Stimulated activated CD4-positive, alpha-beta T cell treated with anti-CD3 and anti-CD28 coated beads, Interleukin-15, amount 100 ng/mL, for 24 hours (primary cell): ENCODE data around the gene DMXL1.
"Not testable (repeated sequence)": the region's sequence is repeated elsewhere in the genome, so short reads cannot be mapped to it uniquely, and the experiment has no call there.

Experiments
- DNase-seq: peaks from one replicate; pipeline ENCODE4 v3.0.0-alpha.2; 2020

Gene DMXL1

DNA sequence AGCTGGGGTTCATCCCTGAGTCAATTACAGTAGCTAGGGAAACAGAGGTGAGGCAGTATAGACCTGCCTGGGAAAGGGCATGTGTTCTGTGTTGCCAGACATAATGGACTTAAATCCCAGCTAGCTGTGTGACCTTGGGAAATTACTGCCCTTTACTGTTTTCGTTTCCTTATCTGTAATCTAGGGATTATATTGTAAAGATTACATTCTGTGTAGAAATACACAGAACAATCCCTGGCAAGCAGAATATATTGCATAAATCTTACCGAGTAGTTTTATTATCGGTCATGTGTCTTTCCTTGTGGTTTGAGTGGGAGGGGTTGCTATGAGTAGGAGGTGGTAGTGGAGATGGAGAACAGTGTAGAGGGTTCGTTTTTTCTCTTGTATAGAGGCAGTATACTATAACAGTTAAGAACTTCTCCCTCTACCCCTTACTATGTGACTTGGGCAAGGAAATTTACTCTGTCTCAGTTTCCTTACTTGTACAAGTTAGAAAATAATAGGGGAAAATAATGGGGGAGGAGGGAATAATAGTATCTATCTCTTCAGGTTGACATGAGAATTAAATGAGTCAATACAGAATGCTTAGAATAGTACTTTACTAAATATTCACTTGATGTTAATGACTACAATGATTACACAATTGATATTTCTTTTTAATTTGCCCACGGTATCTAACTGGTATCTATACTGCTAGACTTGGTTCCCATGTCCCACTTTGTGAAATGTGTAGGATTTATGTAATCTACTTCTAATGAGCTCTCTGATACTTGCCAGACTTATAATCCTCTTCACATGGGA lies 7.1 kb upstream of the DMXL1 start:
- DNase-seq, result peak; percentile 28

DNA sequence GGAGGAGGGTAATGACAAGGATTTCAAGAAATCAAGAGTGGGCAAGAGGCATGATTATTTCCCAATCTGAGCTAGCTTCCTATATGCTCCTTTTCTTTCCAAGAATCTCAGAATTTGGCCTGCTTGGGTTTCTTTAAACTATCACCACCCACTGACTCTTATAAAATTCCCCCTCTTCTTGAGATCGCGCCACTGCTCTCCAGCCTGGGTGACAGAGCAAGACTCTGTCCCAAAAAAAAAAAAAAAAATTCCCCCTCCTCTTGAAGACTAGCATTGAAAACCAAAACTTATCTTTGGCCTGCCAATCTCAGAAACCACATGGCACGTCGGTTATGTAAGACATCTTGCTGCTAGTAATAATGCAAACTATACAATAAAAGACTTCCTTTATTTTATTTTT lies 3.4 kb upstream of the DMXL1 start:
- DNase-seq, result no peak

DNA sequence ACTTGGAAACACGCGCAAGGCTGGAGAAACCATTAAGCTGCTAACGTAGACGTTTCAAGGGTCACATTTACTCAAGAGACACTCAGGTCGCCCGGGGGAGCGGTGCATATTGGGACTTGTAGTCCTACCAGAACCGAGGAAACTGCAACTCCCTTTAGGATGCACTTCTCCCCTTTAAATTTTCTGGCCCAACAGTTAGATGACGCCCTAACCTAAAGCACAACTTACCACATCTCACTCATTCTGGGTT lies 384 bp upstream of the DMXL1 start:
- DNase-seq, result peak; percentile 88

DNA sequence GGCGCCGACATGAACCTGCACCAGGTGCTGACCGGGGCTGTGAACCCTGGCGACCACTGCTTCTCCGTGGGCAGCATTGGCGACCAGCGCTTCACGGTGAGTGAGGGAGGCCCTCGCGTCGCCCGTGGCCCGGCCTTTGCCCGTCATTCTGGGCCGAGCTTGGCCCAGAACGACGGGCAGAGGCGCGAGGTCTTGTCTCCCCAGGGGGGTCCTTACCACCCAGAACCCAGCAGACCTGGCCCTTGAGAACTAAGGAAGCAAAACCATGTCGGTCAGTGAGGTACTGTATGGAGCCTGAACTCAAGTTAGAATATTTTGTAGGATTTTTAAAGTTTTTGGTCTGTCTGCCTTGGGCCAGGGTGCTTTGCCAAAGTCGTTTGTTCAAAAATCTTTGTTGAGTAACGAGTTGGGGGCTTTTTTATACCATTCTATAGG lies 691 bp downstream of the DMXL1 start:
- DNase-seq, result no peak

DNA sequence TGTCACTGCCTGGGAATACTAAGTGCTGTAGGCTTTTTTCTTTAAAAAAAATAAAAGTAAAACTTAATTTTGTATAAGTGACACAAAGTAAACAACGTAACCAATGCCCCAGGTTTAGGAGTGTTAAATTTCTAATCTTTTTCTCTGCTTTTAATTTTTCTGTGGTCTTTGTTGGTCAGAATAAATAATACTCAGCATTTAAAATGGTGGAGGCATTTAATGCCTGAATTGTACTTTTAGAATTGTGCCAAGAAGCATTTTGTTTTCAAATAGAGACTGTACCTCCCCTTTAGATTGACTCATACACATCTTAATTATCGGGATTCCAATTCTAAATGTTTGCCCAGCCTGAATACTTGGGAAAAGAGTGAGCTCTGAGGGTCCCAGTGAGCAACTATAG lies 1.6 kb downstream of the DMXL1 start:
- DNase-seq, result no peak

DNA sequence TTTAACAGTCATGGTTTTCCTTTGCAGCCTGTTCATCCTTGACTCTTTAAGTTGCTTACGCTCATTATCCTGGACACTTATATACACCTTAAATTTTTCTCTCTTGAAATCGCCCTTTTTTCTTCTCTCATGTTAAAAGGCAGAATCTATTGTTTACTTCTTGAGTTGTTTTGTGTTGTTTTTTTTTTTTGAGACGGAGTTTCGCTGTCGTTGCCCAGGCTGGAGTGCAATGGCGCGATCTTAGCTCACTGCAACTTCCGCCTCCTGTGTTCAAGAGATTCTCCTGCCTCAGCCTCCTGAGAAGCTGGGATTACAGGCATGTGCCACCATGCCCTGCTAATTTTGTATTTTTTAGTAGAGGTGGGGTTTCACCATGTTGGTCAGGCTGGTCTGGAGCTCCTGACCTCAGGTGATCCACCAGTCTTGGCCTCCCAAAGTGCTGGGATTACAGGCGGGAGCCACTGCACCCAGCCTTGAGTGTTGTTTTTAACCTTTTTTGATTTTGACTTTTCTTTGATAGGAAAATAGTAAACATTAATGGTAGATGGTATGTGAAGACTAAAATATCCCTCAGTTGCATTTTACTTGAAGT lies 3.0 kb downstream of the DMXL1 start:
- not testable (repeated sequence) for DNase-seq

DNA sequence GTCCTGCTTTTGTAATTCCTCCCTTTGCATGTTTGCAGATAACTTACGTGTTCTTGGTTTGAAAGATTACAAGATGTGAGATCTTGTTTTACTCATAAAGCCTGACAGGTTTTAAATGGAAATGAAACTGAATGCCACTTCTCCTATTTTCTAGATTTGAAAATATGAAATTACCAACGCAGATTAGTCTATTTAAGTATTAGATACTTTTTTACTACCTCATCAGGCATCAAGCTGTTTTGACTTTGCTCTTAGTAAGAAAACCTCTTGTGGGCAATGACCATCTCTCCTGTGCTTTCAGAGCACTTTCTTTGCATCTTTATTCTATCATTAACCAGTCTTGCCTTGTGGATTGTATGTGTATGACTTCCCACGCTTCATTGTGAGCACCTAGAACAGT lies 3.5 kb downstream of the DMXL1 start:
- no peak for DNase-seq

DNA sequence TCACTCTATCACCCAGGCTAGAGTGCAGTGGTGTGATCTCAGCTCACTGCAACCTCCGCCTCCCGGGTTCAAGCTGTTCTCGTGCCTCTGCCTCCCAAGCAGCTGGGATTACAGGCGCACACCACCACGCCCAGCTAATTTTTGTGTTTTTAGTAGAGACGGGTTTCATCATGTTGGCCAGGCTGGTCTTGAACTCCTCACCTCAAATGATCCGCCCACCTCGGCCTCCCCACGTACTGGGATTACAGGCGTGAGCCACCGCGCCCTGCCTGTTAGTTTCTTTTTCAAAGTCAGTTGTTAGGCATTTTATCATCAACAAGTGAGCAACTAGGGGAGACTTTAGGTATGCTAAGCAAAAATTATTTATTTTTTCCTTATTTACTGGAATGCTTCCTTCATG lies 4.4 kb downstream of the DMXL1 start:
- DNase-seq, result peak; percentile 46

DNA sequence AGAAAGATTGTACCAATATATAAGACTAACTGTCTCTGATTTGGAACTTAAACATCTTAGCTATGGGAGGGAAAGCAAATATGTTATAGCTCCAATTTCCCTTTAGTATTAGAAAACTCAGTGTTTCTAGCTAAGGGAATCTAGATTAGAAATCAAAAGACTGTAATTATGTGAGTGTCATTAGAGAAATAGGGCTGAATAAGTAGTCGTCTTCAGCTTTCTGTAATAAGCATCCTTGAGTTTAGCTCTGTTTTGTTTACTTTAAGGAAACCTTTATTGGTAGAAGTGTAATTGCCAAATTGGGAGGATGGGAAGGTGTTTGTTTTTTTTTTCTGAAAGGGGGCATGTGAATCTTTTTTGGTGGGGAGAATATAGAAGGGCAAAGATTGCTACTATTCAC lies 5.2 kb downstream of the DMXL1 start:
- DNase-seq, result no peak

DNA sequence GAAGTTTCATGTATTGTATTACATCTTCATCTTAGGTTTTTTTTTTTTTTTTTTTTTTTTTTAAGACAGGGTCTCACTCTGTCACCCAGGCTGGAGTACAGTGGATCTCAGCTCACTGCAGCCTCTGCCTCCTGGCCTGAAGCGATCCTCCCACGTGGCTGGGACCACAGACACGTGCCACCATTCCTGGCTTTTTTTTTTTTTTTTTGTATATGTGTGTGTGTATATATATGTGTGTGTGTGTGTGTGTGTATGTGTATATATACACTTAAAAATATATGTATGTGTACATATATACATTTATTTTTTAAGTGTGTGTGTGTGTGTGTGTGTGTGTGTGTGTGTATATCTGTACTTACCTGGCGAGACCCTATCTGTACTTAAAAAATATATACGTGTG lies 6.6 kb downstream of the DMXL1 start:
- no peak for DNase-seq

DNA sequence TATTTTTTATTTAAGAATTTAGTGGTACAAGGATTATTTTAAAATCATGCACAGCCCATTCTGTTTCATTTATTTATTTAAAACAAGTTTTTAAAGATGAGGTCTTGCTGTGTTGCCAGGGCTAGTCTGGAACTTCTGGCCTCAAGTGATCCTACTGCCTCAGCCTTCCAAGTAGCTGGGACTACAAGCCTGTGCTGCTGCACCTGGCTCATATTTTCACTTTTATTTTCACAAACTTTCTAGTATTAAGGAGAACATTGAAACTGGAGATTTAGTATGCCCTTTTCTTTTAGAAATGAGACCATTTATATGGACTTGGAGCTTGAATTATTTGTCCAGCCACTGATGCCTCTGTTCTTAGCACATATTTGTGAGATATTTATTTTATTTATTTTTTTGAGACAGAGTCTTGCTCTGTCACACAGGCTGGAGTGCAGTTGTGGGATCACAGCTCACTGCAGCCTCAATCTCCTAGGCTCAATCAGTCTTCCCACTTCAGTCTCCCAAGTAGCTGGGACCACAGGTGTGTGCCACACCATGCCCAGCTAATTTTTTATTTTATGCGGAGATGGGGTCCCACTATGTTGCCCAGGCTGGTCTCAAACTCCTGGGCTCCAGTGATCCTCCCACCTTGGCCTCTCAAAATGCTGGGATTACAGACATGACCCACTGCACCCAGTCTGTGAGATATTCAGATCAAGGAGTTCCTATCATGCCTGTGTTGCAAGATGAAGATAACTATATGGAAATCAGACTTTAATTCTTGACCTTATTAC lies 7.4 kb downstream of the DMXL1 start:
- no peak for DNase-seq

DNA sequence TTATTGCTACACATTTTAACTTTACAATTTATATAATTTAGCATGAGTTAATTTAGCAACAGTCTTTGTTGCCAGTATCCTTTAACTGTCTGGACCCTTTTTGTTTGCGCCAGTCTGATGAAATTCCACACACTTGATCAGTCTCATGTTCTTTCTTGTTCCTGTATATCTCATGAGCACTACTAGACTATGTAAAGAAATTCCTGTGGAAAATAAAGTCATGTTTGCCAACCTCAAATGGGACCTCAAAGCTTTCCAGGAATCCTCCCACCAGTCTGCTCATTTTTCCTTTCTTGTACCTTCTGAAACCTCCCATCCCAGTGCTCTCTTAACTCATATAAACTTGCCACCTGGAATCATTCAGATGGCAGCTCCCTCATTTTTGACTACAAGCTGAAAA lies 8.0 kb downstream of the DMXL1 start:
- DNase-seq, result no peak

DNA sequence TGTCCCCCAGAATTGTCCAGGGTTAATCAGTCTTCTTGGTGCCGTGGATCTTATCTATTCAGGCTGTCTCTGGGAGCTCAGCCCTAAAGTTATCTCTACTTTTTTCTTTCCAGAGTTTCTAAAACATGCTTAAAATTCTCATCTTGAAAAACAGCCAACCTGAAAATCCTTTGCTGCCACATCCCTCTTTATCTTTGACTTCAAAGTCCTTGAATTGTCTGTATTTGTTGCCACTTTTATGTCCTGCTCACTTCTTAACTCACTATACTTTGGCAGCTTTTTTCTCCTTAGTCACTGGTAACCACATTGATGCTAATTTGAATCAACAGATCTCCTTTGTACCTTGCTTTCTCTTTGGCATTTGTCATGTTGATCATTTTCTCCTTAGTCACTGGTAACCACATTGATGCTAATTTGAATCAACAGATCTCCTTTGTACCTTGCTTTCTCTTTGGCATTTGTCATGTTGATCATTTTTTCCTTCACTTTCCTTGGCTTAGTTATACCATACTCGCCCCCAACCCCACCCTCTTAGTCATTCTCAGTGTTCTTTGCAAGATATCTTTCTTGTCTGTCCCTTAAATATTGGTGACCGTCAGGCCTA lies 8.5 kb downstream of the DMXL1 start:
- peak; percentile 63 for DNase-seq

DNA sequence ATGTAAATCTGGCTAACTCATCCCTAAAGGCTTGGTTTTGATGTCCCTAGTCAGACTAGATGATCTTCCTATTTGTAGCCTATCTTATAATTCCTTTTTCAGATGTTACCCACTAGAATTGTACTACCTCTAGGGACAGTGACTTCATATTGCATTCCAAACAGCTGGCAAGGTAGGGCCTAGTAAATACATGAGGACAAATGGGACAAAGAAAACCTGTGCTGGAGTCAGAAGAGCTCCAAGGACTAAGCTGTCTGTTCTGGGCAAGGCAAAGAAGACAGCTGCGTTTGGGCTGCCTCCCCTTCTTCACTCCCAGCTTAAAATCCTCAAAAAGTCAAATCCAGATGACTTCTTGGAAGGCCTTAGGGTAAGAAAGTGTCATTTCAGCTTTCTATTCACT lies 10.0 kb downstream of the DMXL1 start:
- DNase-seq, result no peak

DNA sequence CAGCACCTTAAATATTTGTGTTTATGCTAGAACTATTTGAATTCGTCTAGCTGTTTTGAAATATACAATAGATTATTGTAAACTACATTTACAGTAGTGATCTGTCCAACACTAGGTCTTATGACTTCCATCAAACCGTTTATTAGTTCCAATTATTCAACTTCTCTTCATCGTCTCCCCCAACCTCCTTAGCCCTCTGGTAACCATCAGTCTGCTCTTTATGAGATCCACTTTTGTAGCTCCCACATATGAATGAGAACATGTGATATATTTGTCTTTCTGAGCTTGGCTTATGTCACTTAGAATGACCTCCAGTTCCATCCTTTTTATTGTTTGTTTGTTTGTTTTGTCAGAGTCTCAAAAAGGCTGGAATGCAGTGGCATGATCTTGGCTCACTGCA lies 11.8 kb downstream of the DMXL1 start:
- DNase-seq, result no peak

DNA sequence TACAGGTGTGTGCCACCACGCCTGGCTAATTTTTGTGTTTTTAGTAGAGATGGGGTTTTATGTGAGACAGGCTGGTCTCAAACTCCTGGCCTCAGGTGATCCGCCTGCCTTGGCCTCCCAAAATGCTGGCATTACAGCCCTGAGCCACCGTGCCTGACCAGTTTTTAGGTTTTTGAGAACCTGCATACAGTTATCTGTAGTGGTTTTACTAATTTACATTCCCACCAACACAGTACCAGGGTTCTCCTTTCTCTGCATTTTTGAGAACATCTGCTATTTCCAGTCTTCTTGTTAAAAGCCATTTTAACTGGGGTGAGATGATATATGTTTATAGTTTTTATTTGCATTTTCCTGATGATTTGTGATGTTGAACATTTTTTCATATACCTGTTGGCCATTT lies 12.8 kb downstream of the DMXL1 start:
- DNase-seq, result no peak

DNA sequence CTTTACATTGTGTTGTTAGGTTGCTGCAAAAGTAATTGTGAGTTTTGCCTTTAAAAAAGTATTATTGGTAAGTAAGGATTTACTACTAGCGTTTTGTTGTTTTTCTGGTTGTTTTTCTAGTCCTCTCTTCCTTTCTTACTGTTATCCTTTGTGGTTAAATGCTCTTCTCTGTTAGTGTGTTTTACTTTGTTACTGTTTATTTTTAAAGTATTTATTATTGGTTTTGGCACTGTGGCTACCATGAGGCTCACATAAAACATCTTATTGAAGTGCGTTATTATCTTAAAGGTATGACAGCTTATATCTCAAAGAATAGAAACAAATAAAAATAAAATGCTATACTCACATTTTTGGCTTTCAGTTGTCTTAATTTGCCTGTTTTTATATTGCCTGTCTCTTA lies 17.6 kb downstream of the DMXL1 start:
- DNase-seq, result no peak

DNA sequence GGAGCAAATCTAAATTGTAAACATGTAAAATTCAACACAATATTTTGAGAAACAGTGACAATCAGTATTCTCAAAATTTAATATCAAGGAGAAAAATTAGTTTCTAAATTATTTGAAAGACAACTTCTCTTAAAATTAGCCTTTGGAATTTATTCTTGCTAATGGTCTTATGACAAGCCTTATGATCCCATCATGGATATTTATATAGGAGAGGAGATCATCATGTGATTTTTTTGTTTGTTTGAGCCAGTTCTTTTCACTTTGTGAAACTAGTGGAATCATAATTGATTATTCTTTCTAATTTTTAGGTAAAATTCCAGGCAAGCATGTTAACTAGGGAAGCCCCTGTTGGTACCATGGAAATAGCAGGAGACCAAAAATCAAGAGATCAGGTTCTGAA lies 24.7 kb downstream of the DMXL1 start:
- DNase-seq, result no peak

DNA sequence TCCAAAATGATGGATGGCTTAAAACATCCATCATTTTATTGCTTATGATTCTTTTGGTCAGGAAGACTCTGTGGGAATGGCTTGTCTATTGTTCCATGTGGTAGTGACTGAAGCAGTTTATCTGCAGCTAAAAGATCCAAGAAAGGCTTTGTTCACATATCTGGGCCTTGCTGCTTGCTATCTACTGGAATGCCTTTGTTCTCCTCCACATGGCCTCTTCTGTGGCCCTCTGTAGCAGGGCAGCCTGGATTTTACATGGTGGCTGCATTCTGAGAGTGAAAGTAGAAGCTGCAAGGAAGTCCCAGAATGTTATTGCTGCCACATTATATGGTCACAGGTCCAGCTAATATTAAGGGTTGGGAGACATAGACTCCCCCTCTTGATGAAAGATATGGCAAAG lies 35.1 kb downstream of the DMXL1 start:
- DNase-seq, result no peak

DNA sequence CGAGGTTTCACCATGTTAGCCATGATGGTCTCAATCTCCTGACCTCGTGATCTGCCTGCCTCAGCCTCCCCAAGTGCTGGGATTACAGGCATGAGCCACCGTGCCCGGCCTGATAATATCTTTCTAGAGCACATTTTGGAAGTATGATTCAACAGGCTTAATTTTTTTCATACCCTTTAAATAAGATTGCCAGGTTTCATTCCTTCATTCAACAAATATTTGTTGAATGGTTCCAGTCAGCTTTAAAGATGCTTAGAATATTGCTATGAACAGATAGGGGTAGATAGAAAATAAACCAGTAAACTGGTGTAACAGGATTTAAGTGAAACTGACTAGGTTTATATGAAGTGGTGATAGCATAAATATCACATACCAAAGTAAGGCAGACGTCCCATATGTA lies 41.3 kb downstream of the DMXL1 start:
- DNase-seq, result no peak

DNA sequence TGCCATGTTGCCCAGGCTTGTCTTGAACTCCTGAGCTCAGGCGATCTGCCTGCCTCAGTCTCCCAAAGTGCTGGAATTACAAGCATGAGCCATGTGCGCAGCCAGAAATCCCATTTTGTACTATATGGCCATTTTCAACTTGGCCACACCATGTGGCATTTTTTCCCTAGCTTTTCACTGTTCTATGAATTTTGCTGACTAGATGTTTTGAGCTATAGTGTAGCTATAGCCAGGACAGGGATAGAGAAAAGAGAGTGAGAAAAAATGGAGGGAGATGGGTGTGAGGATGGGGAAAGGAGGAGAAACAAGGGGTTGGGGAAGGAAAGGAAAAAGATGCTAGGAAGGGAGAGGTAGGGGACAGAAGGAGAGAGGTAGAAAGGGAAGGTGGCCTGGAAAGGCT lies 46.4 kb downstream of the DMXL1 start:
- no peak for DNase-seq

DNA sequence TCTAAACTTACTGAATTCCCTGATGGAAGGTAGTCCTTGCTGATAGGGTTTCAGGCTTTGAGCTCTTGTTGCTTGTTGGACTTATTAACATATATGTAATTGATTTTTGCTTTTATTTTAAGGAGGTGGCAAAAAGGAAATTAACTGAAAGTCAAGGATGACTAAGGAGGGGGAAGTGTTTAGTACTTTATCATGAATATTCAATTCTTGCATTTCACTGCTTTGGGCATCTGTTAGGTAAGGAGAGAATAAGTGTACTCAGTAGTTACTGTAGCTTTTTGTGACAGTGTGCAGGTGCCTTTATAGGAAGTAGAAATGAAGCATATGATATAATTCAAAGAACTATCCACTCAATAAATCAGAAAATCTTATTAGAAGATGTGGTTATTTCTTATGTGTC lies 47.1 kb downstream of the DMXL1 start:
- DNase-seq, result no peak

DNA sequence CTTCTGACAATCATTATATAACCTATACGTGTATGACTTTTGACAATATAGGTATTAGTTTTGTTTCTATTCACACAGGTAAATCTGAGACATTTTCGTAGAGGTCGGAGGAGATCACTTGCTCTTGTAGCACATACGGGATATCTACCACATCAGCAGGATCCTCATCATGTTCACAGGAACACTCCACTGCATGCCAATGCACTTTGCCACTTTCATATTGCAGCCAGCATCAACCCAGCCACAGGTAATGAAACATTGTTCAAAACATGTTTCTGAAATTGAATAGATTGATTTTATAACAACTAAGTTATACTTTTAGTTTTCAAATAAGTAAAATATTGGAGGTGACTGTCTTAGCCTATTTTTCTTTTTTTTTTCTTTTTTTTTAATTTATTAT lies 50.0 kb downstream of the DMXL1 start:
- DNase-seq, result no peak

DNA sequence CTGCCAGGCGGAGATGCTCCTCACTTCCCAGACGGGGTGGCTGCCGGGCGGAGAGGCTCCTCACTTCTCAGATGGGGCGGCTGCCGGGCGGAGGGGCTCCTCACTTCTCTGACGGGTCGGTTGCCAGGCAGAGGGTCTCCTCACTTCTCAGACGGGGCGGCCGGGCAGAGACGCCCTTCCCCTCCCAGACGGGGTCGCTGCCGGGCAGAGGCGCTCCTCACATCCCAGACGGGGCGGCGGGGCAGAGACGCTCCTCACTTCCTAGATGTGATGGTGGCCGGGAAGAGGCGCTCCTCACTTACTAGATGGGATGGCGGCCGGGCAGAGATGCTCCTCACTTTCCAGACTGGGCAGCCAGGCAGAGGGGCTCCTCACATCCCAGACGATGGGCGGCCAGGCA lies 51.6 kb downstream of the DMXL1 start:
- not testable (repeated sequence) for DNase-seq
